NCI-H345 treated with DMSO at 0.1 percent for 48 hours (cell line): ENCODE data around the gene AHNAK.
"Not testable (repeated sequence)": the region's sequence is repeated elsewhere in the genome, so short reads cannot be mapped to it uniquely, and the experiment has no call there.

ENCODE experiments used
- DNase-seq: peaks from one replicate; lab custom pipeline; 2025; ENCODE audit not compliant: unreplicated experiment; lab: John Stamatoyannopoulos, UW

Gene AHNAK

DNA sequence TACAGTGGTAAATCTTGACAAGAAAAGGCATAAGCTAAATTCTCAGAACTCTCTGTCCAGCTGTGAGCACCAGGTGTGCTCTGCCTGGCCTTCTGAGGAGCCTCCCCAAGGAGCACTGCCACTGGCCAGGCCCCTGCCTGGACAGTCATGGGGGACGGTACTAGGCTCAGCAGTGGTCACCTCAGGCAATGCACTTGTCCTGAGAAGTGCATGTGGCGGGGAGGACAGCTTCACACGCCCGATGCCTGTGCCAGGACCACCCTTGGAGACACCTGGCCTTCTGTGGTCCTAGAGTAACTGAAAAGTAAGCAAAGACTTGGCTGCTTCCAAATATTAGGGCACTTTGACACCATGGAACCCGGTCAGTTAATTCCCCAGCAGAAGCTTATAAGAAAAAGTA is 156.4 kb downstream of the AHNAK start:
- no peak for DNase-seq

DNA sequence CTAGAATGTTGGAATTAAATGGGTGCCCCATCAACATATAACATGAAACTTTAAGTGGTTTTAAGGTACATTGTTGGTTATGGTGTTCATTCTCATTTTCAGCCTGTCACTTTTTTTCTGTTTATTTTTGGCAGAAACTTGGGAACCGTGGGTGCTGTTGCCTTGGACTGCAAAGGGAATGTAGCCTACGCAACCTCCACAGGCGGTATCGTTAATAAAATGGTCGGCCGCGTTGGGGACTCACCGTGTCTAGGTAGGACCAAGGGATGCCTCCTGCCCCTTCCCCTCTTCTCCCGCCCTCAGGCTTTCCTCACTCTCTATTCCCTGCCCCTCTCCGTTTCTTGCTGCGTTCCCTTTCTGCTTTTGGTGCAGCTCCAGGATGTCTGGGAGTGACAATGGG is 157.6 kb downstream of the AHNAK start:
- DNase-seq: no peak

DNA sequence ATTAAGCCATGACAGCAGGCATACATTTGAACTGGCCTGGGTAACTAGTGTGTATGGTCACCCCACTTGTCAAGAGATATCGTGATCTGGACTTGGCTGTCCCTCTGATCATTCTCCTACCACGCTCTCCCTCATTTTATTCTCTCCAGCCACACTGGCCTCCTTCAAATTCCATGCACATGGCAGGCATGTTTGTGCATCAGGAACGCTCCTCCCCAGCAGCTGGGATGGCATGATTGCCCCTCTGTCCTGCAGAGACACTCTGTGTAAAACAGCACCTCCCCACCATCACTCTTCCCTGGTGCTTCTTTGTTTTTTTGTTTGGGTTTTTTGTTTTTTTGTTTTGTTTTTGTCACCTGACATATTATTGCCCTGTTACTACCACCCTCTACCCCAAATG is 159.2 kb downstream of the AHNAK start:
- no peak for DNase-seq

DNA sequence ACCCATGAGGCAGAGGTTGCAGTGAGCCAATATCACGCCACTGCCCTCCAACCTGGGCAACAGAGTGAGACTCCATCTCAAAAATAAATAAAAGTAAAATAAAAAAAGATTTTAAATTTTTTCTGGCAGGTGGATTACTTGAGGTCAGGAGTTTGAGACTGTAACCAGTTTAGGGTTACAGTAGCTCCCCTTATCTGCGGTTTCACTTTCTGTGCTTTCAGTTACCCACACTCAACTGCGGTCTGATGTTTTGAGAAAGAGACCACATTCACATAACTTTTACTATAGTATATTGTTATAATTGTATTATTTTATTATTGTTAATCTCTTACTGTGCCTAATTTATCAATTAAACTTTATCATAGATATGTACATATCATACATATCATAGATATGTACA is 160.5 kb downstream of the AHNAK start:
- not testable (repeated sequence) for DNase-seq

DNA sequence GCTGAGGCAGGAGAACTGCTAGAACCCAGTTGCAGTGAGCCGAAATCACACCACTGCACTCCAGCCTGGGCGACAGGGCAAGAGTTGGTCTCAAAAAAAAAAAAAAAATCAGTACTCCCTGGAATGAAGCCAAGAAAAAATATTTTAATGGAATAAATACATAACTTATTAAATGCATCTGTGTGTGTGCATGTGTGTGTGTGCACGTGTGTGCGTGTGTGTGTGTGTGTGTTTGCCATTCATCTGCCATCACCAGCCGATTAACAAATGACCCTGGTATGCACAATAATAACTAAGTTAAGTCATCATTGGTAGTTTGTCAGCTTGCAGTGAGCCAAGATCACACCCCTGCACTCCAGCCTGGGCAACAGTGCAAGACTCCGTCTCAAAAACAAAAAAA is 162.8 kb downstream of the AHNAK start:
- DNase-seq: no peak
